K562 (cell line): ENCODE results near the gene C5AR2. TPM values are rescaled to one million over a fixed set of nuclear protein-coding genes. Genes with fewer than 3 reads are reported as not detected.

Experiments used
- ATAC-seq: fragments of 200-7000 bp; cut with Tn5 transposase; 3 replicates; pipeline ENCODE4 v1.9.1; 2020; ENCODE audit warnings: moderate library complexity
- BruUV-seq: library from RNA; stranded (reverse); fragments of 400-500 nt; replicated peaks from 2 replicates; lab custom pipeline; 2021; lab: Mats Ljungman, UMichigan
- CTCF ChIA-PET: fragments of 300-600 bp; formaldehyde crosslinking; extraction: SDS; loops from one replicate; lab custom pipeline; 2021; ENCODE audit warnings: low intra/inter-chr PET ratio; lab: Yijun Ruan, JAX
- POLR2A ChIA-PET: fragments of 300-600, 350-650 bp; sonication (Branson Sonifier 250); formaldehyde crosslinking; extraction: SDS; loops from one replicate; lab custom pipeline; 2021; ENCODE audit warnings: antibody characterized with exemption, inconsistent platforms; lab: Yijun Ruan, JAX
- DNase-seq, 4 experiments: peaks; one replicate each; pipeline versions ENCODE4 v3.0.0 to v3.0.0-alpha.2; 2011 to 2018; ENCODE audit warnings: low spot score in 3 of 4, mixed read lengths in 3 of 4; ENCODE audit errors: extremely low read depth in 1 of 4
- FAIRE-seq: peaks from 2 replicates; lab custom pipeline; 2011; peaks lifted over from hg19 to GRCh38; lab: Jason Lieb, UNC
- H2AFZ ChIP-seq: 2 replicates; pipeline ENCODE4 v1.6.0; 2011; ENCODE audit warnings: low read depth, low read length, control low read depth, inconsistent platforms
- H3K27ac ChIP-seq: fragments of 200-600 bp; 3 replicates; pipeline ENCODE4 v1.8.0; 2011; ENCODE audit warnings: low read depth, mild to moderate bottlenecking, control low read depth, inconsistent platforms, low read length, moderate library complexity, mixed read lengths; ENCODE audit errors: extremely low read depth
- H3K27me3 ChIP-seq, 2 experiments: fragments of 300-600 bp in 1 of 2; 2 replicates in 1 of 2; 3 replicates in 1 of 2; pipeline versions ENCODE4 v1.6.0 to v1.8.0; 2011; ENCODE audit warnings: inconsistent platforms in 2 of 2, low read length in 2 of 2, mild to moderate bottlenecking in 1 of 2, mixed read lengths in 1 of 2, moderate library complexity in 1 of 2; ENCODE audit not compliant: control insufficient read depth in 2 of 2, insufficient read depth in 2 of 2
- H3K36me3 ChIP-seq: fragments of 300-600 bp; 3 replicates; pipeline ENCODE4 v1.8.0; 2011; ENCODE audit warnings: mild to moderate bottlenecking, low read length, inconsistent platforms; ENCODE audit not compliant: control insufficient read depth, insufficient read depth
- H3K4me1 ChIP-seq, 2 experiments: fragments of 200-600 bp in 1 of 2; replicated peaks in 1 of 2; 2 replicates in 1 of 2; 3 replicates in 1 of 2; pipeline versions ENCODE4 v1.5.1 to v1.8.0; 2011; ENCODE audit warnings: inconsistent platforms in 2 of 2, low read length in 2 of 2, mild to moderate bottlenecking in 1 of 2, mixed read lengths in 1 of 2, moderate library complexity in 1 of 2; ENCODE audit not compliant: control insufficient read depth in 2 of 2, insufficient read depth in 2 of 2
- H3K4me2 ChIP-seq: 2 replicates; pipeline ENCODE4 v1.6.1; 2011; ENCODE audit warnings: low read length, control low read depth, inconsistent platforms, mixed read lengths; ENCODE audit not compliant: insufficient read depth
- H3K4me3 ChIP-seq: fragments of 200-600 bp; sonication (generic), shearing (Covaris generic); 2 replicates; pipeline ENCODE4 v1.5.1; 2016; ENCODE audit warnings: control low read depth, inconsistent platforms
- H3K79me2 ChIP-seq: fragments of 200-600 bp; 3 replicates; pipeline ENCODE4 v1.8.0; 2011; ENCODE audit warnings: low read length, inconsistent platforms; ENCODE audit not compliant: control insufficient read depth, insufficient read depth
- H3K9ac ChIP-seq, 2 experiments: 2 replicates each; pipeline versions ENCODE4 v1.6.0 to v1.6.1; 2011; ENCODE audit warnings: low read depth in 2 of 2, low read length in 2 of 2, control low read depth in 1 of 2, inconsistent platforms in 1 of 2, mild to moderate bottlenecking in 1 of 2, mixed read lengths in 1 of 2; ENCODE audit not compliant: insufficient read depth in 1 of 2
- H3K9me1 ChIP-seq: one replicate; pipeline ENCODE4 v1.6.0; 2011; ENCODE audit warnings: inconsistent platforms, mild to moderate bottlenecking, low read length, moderate library complexity; ENCODE audit not compliant: control insufficient read depth, insufficient read depth
- H3K9me3 ChIP-seq: replicated peaks from 2 replicates; pipeline ENCODE4 v1.5.1; 2011; ENCODE audit warnings: low read depth, low read length, inconsistent platforms; ENCODE audit not compliant: control insufficient read depth, insufficient read depth
- H4K20me1 ChIP-seq: replicated peaks from 2 replicates; pipeline ENCODE4 v1.6.1; 2011; ENCODE audit warnings: low read length, inconsistent platforms, mixed read lengths; ENCODE audit not compliant: control insufficient read depth, insufficient read depth
- CC2D1A ChIP-seq: fragments of 450-650 bp; IDR thresholded peaks from 2 replicates; pipeline ENCODE4 v1.6.1; 2017; ENCODE audit warnings: mild to moderate bottlenecking
- JUND ChIP-seq, 2 experiments: IDR thresholded peaks; 2 replicates in 1 of 2; 3 replicates in 1 of 2; pipeline ENCODE4 v1.6.1; 2011; ENCODE audit warnings: borderline replicate concordance in 2 of 2, low read depth in 2 of 2, low read length in 2 of 2, improper control_type of control experiment in 1 of 2, missing biosample characterization in 1 of 2, missing genetic modification characterization in 1 of 2, missing genetic modification reagents in 1 of 2
- PHF8 ChIP-seq: fragments of 200-600 bp; sonication (generic); IDR thresholded peaks from 2 replicates; pipeline ENCODE4 v1.6.1; 2012; ENCODE audit warnings: mixed run types, mild to moderate bottlenecking, inconsistent platforms, low read length, moderate library complexity, borderline replicate concordance
- SNRNP70 ChIP-seq: fragments of 200-400 bp; formaldehyde crosslinking; optimal IDR thresholded peaks from 2 replicates; pipeline ENCODE3; 2017; ENCODE audit warnings: low read depth, low read length
- STAG1 ChIP-seq: sonication (generic); formaldehyde crosslinking; IDR thresholded peaks from 2 replicates; pipeline ENCODE4 v1.5.0; 2020; ENCODE audit warnings: missing genetic modification reagents, borderline replicate concordance
- XRCC5 ChIP-seq: fragments of 200-400 bp; formaldehyde crosslinking; IDR thresholded peaks from 2 replicates; pipeline ENCODE4 v1.6.1; 2017; ENCODE audit warnings: low read depth, mild to moderate bottlenecking, low read length
- ZBTB7A ChIP-seq: IDR thresholded peaks from 2 replicates; pipeline ENCODE4 v1.6.1; 2011; ENCODE audit warnings: low read depth, mild to moderate bottlenecking, low read length, moderate library complexity, borderline replicate concordance; ENCODE audit not compliant: control insufficient read depth
- WGBS: fragments of 100-300 bp; shearing (Covaris generic); methylation state at CpG from one replicate; pipeline ENCODE4 v1.1.6; 2016; ENCODE audit warnings: low coverage, mixed read lengths; ENCODE audit not compliant: insufficient coverage; ENCODE audit errors: missing lambda C conversion rate; 5-methylcytosine and 5-hydroxymethylcytosine counted together
- in situ Hi-C: fragments of 300-500 bp; cut with MboI; formaldehyde crosslinking; loops from 4 replicates; pipeline ENCODE4 v1.15.0; 2018; ENCODE audit warnings: inconsistent platforms, mixed read lengths
- intact Hi-C: fragments of 100-400 bp; cut with micrococcal nuclease; formaldehyde crosslinking; loops from 2 replicates; pipeline ENCODE4 v1.14.2; 2022
- polyA plus RNA-seq, 8 experiments: library from polyadenylated mRNA; depleted of rRNA in 4 of 8; stranded (reverse) in 5 of 8; unstranded in 3 of 8; fragments of >200 nt; fragmentation: Nextera tagmentation in 2 of 8; fragmentation: Illumina TruSeq in 1 of 8; extraction: Ambion mirVana in 2 of 8; extraction: Trizol in 1 of 8; gene quantifications; 2 replicates each; pipeline versions ENCODE4 v1.2.1 to v1.2.3, GENCODE V29; 2011 to 2014; ENCODE audit warnings: inconsistent platforms in 1 of 8, missing spikeins in 1 of 8
- total RNA-seq, 7 experiments: library from RNA; depleted of rRNA in 6 of 7; stranded (reverse); fragments of >200 nt in 6 of 7; fragmentation: Illumina TruSeq in 2 of 7; extraction: Trizol in 2 of 7; gene quantifications; 2 replicates each; pipeline versions ENCODE4 v1.2.1 to v1.2.3, GENCODE V29; 2011 to 2021; ENCODE audit warnings: low replicate concordance in 1 of 7
- TF ChIP-seq, protein P1 (sequence below), 2 experiments: fragments of 450-650 bp; formaldehyde crosslinking in 1 of 2; IDR thresholded peaks; 2 replicates each; pipeline versions ENCODE4 v1.4.0 to v1.6.1; 2014 to 2020; ENCODE audit warnings: mild to moderate bottlenecking in 2 of 2, borderline replicate concordance in 1 of 2, low read depth in 1 of 2
- TF ChIP-seq, protein P2 (sequence below): fragments of 450-650 bp; formaldehyde crosslinking; IDR thresholded peaks from 2 replicates; pipeline ENCODE4 v1.4.0; 2020; ENCODE audit warnings: mild to moderate bottlenecking, moderate library complexity

Gene C5AR2
- total and polyA plus RNA-seq, 9 of the 15 experiments (the other 6 are each of a cell fraction or from before 2014, with no cell fraction given): 0.01 to 1.1 (median 0.13) TPM

DNA sequence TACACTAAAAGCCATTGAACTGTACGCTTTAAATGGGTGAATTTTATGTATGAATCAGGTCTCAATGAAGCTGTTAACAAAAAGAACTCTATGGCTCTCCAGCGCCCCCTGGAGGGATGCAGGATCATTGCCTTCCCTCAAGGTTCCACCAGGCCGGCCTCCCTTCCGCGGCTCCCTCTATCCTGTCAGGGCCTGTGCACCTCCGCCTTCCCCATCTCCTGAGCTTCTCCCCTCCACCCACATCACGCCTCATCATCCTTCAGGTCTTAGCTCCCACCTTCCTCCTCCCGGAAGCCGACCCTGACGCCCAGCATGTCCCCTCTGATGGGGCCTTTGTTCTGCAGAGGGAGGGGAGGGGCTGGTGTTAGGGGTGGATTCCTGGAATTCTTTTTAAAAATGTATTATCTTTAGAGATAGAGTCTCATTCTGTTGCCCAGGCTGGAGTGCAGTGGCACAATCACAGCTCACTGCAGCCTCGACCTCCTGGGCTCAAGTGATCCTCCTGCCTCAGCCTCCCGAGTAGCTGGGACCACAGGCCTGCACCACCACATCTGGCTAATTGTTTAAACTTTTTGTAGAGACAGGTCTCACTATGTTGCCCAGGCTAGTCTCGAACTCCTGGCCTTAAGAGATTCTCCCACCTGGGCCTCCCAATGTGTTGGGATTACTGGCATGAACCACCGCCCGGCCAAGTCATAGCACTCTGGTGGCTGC, 59.7 kb downstream of the C5AR2 start:
- no peak overlapping the region for H3K4me3 ChIP-seq
- ATAC-seq (peak; percentile 96), FAIRE-seq (peak; percentile 72), DNase-seq (peak; percentile 76 to 85 (median 83))
- no peaks in the 10 kb centered on the region for H3K79me2 ChIP-seq
- H3K27me3 ChIP-seq: peaks cover 8 to 13% of the 10 kb centered on the region in 2 experiments; a peak in 4 of 5 replicates
- no peaks in the 10 kb centered on the region for H4K20me1 ChIP-seq
- in situ Hi-C loops: loop anchor here (5.0 kb wide), 1 partner anchor 94 kb away; no protein-coding TSS in a partner anchor
- no peaks in the 10 kb centered on the region for H3K36me3 ChIP-seq
- BruUV-seq: no TSS peak
- H3K9ac ChIP-seq: no peak overlapping the region
- H3K4me1 ChIP-seq: no peaks in the 10 kb centered on the region; a peak in 1 of 5 replicates
- no peak overlapping the region for H2AFZ ChIP-seq
- H3K9me1 ChIP-seq: no peaks in the 10 kb centered on the region
- CTCF ChIA-PET: interaction anchor here (0.5 to 2.6 kb wide), 7 partner anchors 82 to 957 kb away, joined by 3 to 28 read pairs (median 7); partner anchors contain the start of gene C5AR1
- 18% methylated on average over 15 of the region's 15 CpGs for WGBS
- H3K4me2 ChIP-seq: no peak overlapping the region
- intact Hi-C loops: loop anchor here (1.0 to 2.0 kb wide), 3 partner anchors 87 to 107 kb away; no protein-coding TSS in a partner anchor
- no peak overlapping the region for H3K27ac ChIP-seq
- H3K9me3 ChIP-seq: no peaks in the 10 kb centered on the region
- POLR2A ChIA-PET: interaction anchor here (0.7 to 1.0 kb wide), 3 partner anchors 43 to 117 kb away, joined by 3 to 4 read pairs (median 3); partner anchors contain the start of gene INAFM1
- TF ChIP-seq ZBTB7A: no peak
- TF ChIP-seq SNRNP70: no peak
- 0 out of 2 replicates have a peak, but pooled peaks have one; percentile 16 for TF ChIP-seq XRCC5
- TF ChIP-seq, protein P1, sequence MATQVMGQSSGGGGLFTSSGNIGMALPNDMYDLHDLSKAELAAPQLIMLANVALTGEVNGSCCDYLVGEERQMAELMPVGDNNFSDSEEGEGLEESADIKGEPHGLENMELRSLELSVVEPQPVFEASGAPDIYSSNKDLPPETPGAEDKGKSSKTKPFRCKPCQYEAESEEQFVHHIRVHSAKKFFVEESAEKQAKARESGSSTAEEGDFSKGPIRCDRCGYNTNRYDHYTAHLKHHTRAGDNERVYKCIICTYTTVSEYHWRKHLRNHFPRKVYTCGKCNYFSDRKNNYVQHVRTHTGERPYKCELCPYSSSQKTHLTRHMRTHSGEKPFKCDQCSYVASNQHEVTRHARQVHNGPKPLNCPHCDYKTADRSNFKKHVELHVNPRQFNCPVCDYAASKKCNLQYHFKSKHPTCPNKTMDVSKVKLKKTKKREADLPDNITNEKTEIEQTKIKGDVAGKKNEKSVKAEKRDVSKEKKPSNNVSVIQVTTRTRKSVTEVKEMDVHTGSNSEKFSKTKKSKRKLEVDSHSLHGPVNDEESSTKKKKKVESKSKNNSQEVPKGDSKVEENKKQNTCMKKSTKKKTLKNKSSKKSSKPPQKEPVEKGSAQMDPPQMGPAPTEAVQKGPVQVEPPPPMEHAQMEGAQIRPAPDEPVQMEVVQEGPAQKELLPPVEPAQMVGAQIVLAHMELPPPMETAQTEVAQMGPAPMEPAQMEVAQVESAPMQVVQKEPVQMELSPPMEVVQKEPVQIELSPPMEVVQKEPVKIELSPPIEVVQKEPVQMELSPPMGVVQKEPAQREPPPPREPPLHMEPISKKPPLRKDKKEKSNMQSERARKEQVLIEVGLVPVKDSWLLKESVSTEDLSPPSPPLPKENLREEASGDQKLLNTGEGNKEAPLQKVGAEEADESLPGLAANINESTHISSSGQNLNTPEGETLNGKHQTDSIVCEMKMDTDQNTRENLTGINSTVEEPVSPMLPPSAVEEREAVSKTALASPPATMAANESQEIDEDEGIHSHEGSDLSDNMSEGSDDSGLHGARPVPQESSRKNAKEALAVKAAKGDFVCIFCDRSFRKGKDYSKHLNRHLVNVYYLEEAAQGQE (IDR thresholded peaks at IDR 0.05; ENCODE audit: borderline replicate concordance): peak; percentile 85
- TF ChIP-seq, protein P1 (CRISPR knock-in tag; IDR thresholded peaks at IDR 0.05; ENCODE audit: low read depth): no peak
- TF ChIP-seq, protein P2, sequence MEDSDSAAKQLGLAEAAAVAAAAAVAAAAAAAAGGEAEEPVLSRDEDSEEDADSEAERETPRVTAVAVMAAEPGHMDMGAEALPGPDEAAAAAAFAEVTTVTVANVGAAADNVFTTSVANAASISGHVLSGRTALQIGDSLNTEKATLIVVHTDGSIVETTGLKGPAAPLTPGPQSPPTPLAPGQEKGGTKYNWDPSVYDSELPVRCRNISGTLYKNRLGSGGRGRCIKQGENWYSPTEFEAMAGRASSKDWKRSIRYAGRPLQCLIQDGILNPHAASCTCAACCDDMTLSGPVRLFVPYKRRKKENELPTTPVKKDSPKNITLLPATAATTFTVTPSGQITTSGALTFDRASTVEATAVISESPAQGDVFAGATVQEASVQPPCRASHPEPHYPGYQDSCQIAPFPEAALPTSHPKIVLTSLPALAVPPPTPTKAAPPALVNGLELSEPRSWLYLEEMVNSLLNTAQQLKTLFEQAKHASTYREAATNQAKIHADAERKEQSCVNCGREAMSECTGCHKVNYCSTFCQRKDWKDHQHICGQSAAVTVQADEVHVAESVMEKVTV (CRISPR knock-in tag): peak; percentile 79
- TF ChIP-seq STAG1 (CRISPR knock-in tag): peak; percentile 72; the same call in 1 of the 2 replicates
- TF ChIP-seq PHF8: no peak
- peak; percentile 32; the same call in 1 of the 2 replicates for TF ChIP-seq JUND (IDR thresholded peaks at IDR 0.05; ENCODE audit: borderline replicate concordance, low read depth, low read length)
- no peak; the same call in 2 of the 3 replicates for TF ChIP-seq JUND (tag; IDR thresholded peaks at IDR 0.05; ENCODE audit: borderline replicate concordance, low read depth, low read length)
- TF ChIP-seq CC2D1A: 0 out of 2 replicates have a peak, but pooled peaks have one; percentile 30
